ENCODE results near the gene ZSCAN32. TPM values are rescaled to one million over a fixed set of nuclear protein-coding genes. Genes with fewer than 3 reads are reported as not detected.

Gene ZSCAN32
- 15.0 TPM for total RNA-seq

DNA sequence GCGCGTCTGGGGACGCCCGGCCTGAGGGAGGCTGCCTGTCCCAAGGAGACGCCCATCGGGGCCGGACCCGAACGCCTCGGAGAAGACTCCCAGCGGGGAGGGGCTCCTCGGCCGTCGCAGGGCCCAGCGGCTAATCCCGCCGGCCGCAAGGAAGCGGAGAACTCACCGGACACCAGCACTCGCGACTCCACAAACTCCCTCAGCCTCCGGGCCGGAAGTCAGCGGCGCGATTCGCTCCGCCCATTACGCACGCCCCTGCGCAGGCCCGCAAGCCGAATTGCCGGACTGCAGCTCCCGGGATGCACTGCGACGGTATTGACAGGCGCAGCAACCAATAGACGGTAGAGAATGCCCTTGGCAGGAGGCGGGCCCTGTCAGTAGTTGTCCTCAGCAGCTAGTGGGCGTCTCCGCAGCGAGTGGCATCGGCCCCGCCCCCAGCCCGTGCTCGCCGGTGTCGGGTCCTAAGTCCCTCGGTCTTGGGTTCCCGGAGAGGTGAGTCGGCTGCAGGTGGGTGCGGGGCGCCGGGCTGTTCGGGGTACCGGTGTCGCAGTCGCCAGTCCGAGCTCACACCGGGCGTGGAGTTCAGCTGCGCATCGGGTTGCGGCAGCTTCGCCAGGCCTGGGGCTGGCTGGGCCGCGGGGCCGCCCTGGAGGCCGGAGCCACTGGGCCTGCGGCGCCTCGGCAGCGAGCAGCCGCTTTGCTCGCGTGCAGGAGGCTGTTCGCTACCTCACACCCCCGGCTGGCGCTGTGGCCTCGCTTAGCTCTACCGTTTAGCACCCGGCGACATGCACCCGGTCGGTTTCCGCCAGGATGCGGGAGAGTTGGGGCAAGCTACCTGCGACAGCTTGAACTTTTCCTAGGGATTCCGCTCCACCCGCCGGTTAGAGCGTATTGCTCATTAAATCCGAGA is at the start of gene ZSCAN32, which contains the start of gene ZNF174:
Gene ZSCAN32, minus strand, starts transcription at position 226 of the 910 bp plus-strand sequence. CDS start 3,447 bp downstream, outside the sequence.
Gene ZNF174, plus strand, starts transcription at position 437 of the 910 bp plus-strand sequence. CDS start 790 bp downstream, outside the sequence.

DNA sequence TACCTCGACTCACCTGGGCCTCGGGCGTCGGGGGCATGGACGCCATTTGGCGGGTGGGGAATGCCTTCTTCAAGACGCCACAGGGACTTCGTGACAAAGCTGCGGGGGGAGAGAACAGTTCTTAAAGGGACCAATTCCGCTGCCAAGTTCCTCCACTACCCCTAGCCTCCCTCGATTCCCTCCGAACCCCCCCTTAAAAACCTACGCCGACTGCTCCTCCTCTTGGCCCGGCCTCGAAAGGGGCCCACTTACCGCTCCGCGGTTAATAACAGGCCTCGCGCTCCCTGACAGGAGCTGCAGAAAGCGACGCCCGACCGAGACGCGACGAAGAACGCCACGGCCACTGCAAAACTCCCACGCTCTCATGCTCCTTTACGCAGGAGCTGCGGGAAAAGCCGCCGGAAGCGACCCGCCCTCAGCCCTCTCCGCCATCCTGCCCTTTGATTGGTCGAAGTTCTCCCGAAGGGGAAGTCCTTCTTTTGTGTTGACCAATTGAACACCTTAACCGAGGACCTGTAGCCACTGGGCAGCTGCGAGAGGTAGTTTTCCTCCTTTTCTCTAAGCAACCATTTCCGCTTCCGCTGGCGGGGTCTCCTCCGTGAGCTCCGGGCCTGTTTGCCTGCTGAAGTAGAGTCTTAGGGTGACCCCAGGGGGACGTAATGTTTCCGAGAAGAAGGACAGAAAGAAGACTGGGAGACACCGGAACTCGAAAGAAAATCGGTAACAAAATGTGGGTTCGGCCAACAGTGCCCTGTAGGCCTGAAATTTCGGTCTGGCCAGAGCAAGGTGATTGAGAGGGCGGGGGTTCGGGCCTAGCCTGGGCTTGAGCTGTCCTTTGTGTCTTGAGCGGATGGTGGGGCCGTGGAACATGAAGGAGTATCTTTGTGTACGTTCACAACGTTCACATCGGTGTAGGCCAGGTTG is 42.6 kb upstream of the ZSCAN32 start, which contains the start of the genes NAA60 and ZNF597:
Gene NAA60, plus strand, starts transcription at position 573 of the 924 bp plus-strand sequence. CDS start 32,548 bp downstream, outside the sequence.
Gene ZNF597, minus strand, starts transcription at position 397 of the 924 bp plus-strand sequence. Its CDS starts 351 bp downstream, at position 46.

DNA sequence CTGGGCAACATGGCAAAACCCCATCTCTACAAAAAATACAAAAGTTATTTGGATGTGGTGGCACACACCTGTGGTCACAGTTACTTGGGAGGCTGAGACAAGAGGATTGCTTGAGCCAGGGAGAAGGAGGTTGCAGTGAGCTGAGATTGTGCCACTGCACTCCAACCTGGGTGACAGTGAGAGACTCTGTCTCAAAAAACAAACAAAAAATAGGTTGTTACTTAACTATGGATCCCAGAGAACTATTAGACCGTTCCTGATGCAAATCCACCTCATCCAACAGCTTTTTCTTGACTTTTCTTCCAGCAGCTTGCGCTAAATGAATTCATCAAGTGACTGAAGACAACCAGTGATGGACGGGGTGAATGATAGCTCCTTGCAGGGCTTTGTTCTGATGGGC is 45.2 kb downstream of the ZSCAN32 start, which contains the start of gene OR2C1:
Gene OR2C1, plus strand, starts transcription at position 301 of the 400 bp plus-strand sequence. Its CDS starts 52 bp downstream, at position 353.

Other genes starting within 250 kb of the ZSCAN32 start
- gene OR1F1, start 212.8 kb downstream of the ZSCAN32 start, total RNA-seq, result 0.94 TPM
- 16.3 TPM for gene ZNF200, start 165.8 kb downstream of the ZSCAN32 start, total RNA-seq
- gene MEFV, start 144.4 kb downstream of the ZSCAN32 start, total RNA-seq, result 0.31 TPM
- gene ZNF263, start 117.5 kb downstream of the ZSCAN32 start, total RNA-seq, result 55.7 TPM
- gene TIGD7, start 95.6 kb downstream of the ZSCAN32 start, total RNA-seq, result 24.1 TPM
- 71.1 TPM for gene ZNF75A, start 95.5 kb downstream of the ZSCAN32 start, total RNA-seq
- gene OR2C1, start 45.1 kb downstream of the ZSCAN32 start, total RNA-seq, result 0.94 TPM
- 12.2 TPM for gene ZNF174, start 211 bp upstream of the ZSCAN32 start, total RNA-seq
- 5.0 TPM for gene ZNF597, start 42.5 kb upstream of the ZSCAN32 start, total RNA-seq
- gene NAA60, start 42.7 kb upstream of the ZSCAN32 start, total RNA-seq, result 25.4 TPM
- gene C16orf90, start 94.5 kb upstream of the ZSCAN32 start, total RNA-seq, result not detected
- 42.3 TPM for gene CLUAP1, start 100.0 kb upstream of the ZSCAN32 start, total RNA-seq
- 0.94 TPM for gene NLRC3, start 176.4 kb upstream of the ZSCAN32 start, total RNA-seq
- gene SLX4, start 210.6 kb upstream of the ZSCAN32 start, total RNA-seq, result 15.7 TPM

Measured in parietal lobe (tissue), 1 donor.